K562 (cell line): Measurements from ENCODE around the gene SNX14. TPM values are rescaled to one million over a fixed set of nuclear protein-coding genes. Genes with fewer than 3 reads are reported as not detected.

Experiments
- ESRRB ChIP-seq: fragments of 250-450 bp; sonication (Bioruptor Pico); IDR thresholded peaks from 2 replicates; pipeline ENCODE4 v1.5.0; 2020; ENCODE audit warnings: mild to moderate bottlenecking, moderate library complexity, borderline replicate concordance
- FOSL1 ChIP-seq: fragments of 200-800 bp; sonication (Bioruptor generic); conservative IDR thresholded peaks from 2 replicates; pipeline ENCODE4 v1.6.1; 2016; ENCODE audit warnings: missing genetic modification characterization, missing compliant biosample characterization
- HNRNPUL1 ChIP-seq: fragments of 200-400 bp; formaldehyde crosslinking; IDR thresholded peaks from 2 replicates; pipeline ENCODE4 v1.6.1; 2017; ENCODE audit warnings: low read length
- MTA3 ChIP-seq: fragments of 450-650 bp; formaldehyde crosslinking; IDR thresholded peaks from 2 replicates; pipeline ENCODE4 v1.6.1; 2017; ENCODE audit warnings: mild to moderate bottlenecking, borderline replicate concordance
- RBFOX2 ChIP-seq: fragments of 200-400 bp; formaldehyde crosslinking; IDR thresholded peaks from 2 replicates; pipeline ENCODE4 v1.6.1; 2017; ENCODE audit warnings: low read depth, mild to moderate bottlenecking, low read length, moderate library complexity
- REST ChIP-seq, 2 experiments: fragments of 450-650 bp; formaldehyde crosslinking in 1 of 2; IDR thresholded peaks; 2 replicates each; pipeline versions ENCODE4 v1.4.0 to v1.6.1; 2014 to 2020; ENCODE audit warnings: mild to moderate bottlenecking in 2 of 2, borderline replicate concordance in 1 of 2, low read depth in 1 of 2
- ZBTB34 ChIP-seq: fragments of 250-450 bp; sonication (Bioruptor Pico); IDR thresholded peaks from 2 replicates; pipeline ENCODE4 v1.8.0; 2021; ENCODE audit warnings: mild to moderate bottlenecking, moderate library complexity
- ZNF217 ChIP-seq: sonication (generic); formaldehyde crosslinking; IDR thresholded peaks from 2 replicates; pipeline ENCODE4 v1.8.0; 2022; ENCODE audit warnings: mild to moderate bottlenecking, missing genetic modification reagents
- ZNF57 ChIP-seq: fragments of 450-650 bp; formaldehyde crosslinking; IDR thresholded peaks from 2 replicates; pipeline ENCODE4 v1.4.0; 2020; ENCODE audit warnings: mild to moderate bottlenecking, moderate library complexity
- ZNF717 ChIP-seq: fragments of 250-450 bp; sonication (Bioruptor Pico); IDR thresholded peaks from 2 replicates; pipeline ENCODE4 v1.5.0; 2021
- ZSCAN29 ChIP-seq: fragments of 450-650 bp; IDR thresholded peaks from 2 replicates; pipeline ENCODE4 v1.6.1; 2017
- polyA plus RNA-seq, 8 experiments: library from polyadenylated mRNA; depleted of rRNA in 4 of 8; stranded (reverse) in 5 of 8; unstranded in 3 of 8; fragments of >200 nt; fragmentation: Nextera tagmentation in 2 of 8; fragmentation: Illumina TruSeq in 1 of 8; extraction: Ambion mirVana in 2 of 8; extraction: Trizol in 1 of 8; gene quantifications; 2 replicates each; pipeline versions ENCODE4 v1.2.1 to v1.2.3, GENCODE V29; 2011 to 2014; ENCODE audit warnings: inconsistent platforms in 1 of 8, missing spikeins in 1 of 8
- total RNA-seq, 7 experiments: library from RNA; depleted of rRNA in 6 of 7; stranded (reverse); fragments of >200 nt in 6 of 7; fragmentation: Illumina TruSeq in 2 of 7; extraction: Trizol in 2 of 7; gene quantifications; 2 replicates each; pipeline versions ENCODE4 v1.2.1 to v1.2.3, GENCODE V29; 2011 to 2021; ENCODE audit warnings: low replicate concordance in 1 of 7
- TF ChIP-seq, protein P1 (sequence below): fragments of 250-450 bp; sonication (Bioruptor Pico); IDR thresholded peaks from 2 replicates; pipeline ENCODE4 v1.5.0; 2020; ENCODE audit warnings: mild to moderate bottlenecking, borderline replicate concordance
- TF ChIP-seq, protein P2 (sequence below), 2 experiments: fragments of 200-800 bp in 1 of 2; sonication (Bioruptor generic) in 1 of 2; sonication (generic) in 1 of 2; formaldehyde crosslinking in 1 of 2; IDR thresholded peaks in 1 of 2; conservative IDR thresholded peaks in 1 of 2; 2 replicates each; pipeline versions ENCODE4 v1.5.0 to v1.6.1; 2016 to 2020; ENCODE audit warnings: missing compliant biosample characterization in 1 of 2, missing genetic modification characterization in 1 of 2, missing genetic modification reagents in 1 of 2

Gene SNX14
- total and polyA plus RNA-seq, 9 of the 15 experiments (the other 6 are each of a cell fraction or from before 2014, with no cell fraction given) = 46.5 to 140 (median 71.2) TPM

GRCh38 chr6:85642774-85643536 is 49.3 kb upstream of the SNX14 start, which contains the start of gene SYNCRIP (continued):
- peak; percentile 26; the same call in 1 of the 2 replicates for TF ChIP-seq REST (IDR thresholded peaks at IDR 0.05; ENCODE audit: borderline replicate concordance)
- 0 out of 2 replicates have a peak, but pooled peaks have one; percentile 22 for TF ChIP-seq REST (CRISPR knock-in tag; IDR thresholded peaks at IDR 0.05; ENCODE audit: low read depth)
- peak; percentile 90 for TF ChIP-seq RBFOX2
- TF ChIP-seq, protein P1, sequence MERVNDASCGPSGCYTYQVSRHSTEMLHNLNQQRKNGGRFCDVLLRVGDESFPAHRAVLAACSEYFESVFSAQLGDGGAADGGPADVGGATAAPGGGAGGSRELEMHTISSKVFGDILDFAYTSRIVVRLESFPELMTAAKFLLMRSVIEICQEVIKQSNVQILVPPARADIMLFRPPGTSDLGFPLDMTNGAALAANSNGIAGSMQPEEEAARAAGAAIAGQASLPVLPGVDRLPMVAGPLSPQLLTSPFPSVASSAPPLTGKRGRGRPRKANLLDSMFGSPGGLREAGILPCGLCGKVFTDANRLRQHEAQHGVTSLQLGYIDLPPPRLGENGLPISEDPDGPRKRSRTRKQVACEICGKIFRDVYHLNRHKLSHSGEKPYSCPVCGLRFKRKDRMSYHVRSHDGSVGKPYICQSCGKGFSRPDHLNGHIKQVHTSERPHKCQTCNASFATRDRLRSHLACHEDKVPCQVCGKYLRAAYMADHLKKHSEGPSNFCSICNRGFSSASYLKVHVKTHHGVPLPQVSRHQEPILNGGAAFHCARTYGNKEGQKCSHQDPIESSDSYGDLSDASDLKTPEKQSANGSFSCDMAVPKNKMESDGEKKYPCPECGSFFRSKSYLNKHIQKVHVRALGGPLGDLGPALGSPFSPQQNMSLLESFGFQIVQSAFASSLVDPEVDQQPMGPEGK (CRISPR knock-in tag) = no peak
- no peak for TF ChIP-seq ZNF57 (CRISPR knock-in tag)
- no peak for TF ChIP-seq ESRRB
- TF ChIP-seq ZNF717 (CRISPR knock-in tag) = no peak
- TF ChIP-seq, protein P2, sequence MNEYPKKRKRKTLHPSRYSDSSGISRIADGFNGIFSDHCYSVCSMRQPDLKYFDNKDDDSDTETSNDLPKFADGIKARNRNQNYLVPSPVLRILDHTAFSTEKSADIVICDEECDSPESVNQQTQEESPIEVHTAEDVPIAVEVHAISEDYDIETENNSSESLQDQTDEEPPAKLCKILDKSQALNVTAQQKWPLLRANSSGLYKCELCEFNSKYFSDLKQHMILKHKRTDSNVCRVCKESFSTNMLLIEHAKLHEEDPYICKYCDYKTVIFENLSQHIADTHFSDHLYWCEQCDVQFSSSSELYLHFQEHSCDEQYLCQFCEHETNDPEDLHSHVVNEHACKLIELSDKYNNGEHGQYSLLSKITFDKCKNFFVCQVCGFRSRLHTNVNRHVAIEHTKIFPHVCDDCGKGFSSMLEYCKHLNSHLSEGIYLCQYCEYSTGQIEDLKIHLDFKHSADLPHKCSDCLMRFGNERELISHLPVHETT (CRISPR knock-in tag; conservative IDR thresholded peaks at IDR 0.05 in 1 of 2, IDR thresholded peaks at IDR 0.05 in 1 of 2) = peak in 1 of 2 experiments; percentile 9; a peak in 1 of 4 replicates
- no peak for TF ChIP-seq FOSL1
- TF ChIP-seq ZNF217 (CRISPR knock-in tag) = no peak
- TF ChIP-seq MTA3 = no peak; the same call in 1 of the 2 replicates
- TF ChIP-seq ZBTB34 (CRISPR knock-in tag) = no peak
- no peak for TF ChIP-seq HNRNPUL1
- no peak for TF ChIP-seq ZSCAN29
